ENCODE data around the gene BAD.
"Not testable (repeated sequence)": the region's sequence is repeated elsewhere in the genome, so short reads cannot be mapped to it uniquely, and the experiment has no call there.

Gene BAD

DNA sequence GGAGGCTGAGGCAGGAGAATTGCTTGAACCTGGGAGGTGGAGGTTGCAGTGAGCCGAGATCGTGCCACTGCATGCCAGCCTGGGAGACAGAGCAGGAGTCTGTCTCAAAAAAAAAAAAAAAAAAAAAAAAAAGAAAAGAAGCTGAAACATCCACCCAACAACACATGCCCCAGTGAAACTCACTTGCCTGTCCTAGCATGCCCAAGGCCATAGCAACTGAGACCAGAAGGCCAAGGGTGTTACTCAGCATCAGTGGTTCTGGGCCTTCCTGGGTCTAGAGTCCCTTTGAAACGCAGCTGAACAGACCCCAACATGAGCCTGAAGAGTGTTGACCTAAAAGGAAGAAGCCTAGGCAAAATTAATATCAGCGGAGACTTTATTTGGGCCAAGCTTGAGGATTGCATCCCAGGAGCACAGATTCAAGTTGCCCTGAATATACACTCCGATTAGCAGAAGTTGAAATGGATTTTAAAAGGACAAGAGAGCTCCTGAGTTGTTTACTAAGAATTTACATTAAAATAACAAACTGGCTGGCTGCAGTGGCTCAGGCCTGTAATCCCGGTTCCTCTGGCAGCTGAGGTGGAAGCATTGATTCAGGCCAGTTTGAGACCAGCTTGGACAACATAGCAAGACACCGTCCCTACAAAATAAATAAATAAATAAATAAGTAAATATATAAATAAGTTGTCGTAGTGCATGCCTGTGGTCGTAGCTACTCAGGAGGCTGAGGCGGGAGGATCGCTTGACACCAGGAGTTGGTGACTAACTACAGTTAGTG is 40.4 kb upstream of the BAD start:
- TF ChIP-seq LEF1 (IDR thresholded peaks at IDR 0.05; ENCODE audit: borderline replicate concordance) (no peak), ARNT (IDR thresholded peaks at IDR 0.05) (no peak), FOXA1 (IDR thresholded peaks at IDR 0.05) (no peak), HDGF (IDR thresholded peaks at IDR 0.05; ENCODE audit: borderline replicate concordance) (no peak), BHLHE40 (IDR thresholded peaks at IDR 0.05; ENCODE audit: borderline replicate concordance) (no peak), FOXK2 (IDR thresholded peaks at IDR 0.05) (no peak), ZNF384 (IDR thresholded peaks at IDR 0.05) (no peak), SUZ12 (IDR thresholded peaks at IDR 0.05) (no peak), FOXM1 (IDR thresholded peaks at IDR 0.05; ENCODE audit: borderline replicate concordance) (no peak), ELF4 (IDR thresholded peaks at IDR 0.05) (no peak), CTBP1 (IDR thresholded peaks at IDR 0.05; ENCODE audit: borderline replicate concordance) (no peak), PKNOX1 (IDR thresholded peaks at IDR 0.05) (no peak), TARDBP (IDR thresholded peaks at IDR 0.05) (no peak), NFRKB (IDR thresholded peaks at IDR 0.05) (no peak)
- DNase-seq (ENCODE audit: extremely low spot score), result no peak
- CTCF ChIA-PET, result interaction anchor here (0.6 to 0.9 kb wide), 2 partner anchors 20 to 143 kb away, joined by 3 read pairs; no protein-coding TSS in a partner anchor
- POLR2A ChIA-PET, result interaction anchor here (0.7 to 1.0 kb wide), 2 partner anchors 18 to 53 kb away, joined by 3 read pairs; no protein-coding TSS in a partner anchor

- not testable (repeated sequence) for DNase-seq (ENCODE audit: extremely low spot score)
- POLR2A ChIA-PET, result interaction anchor here (1.8 kb wide), 1 partner anchor 8 kb away, joined by 5 read pairs; no protein-coding TSS in a partner anchor
- CTCF ChIA-PET, result interaction anchor here (0.6 to 1.7 kb wide), 2 partner anchors 8 to 31 kb away, joined by 4 to 7 read pairs; no protein-coding TSS in a partner anchor
These were observed 39.5 kb upstream of the BAD start for GRCh38 chr11:64323984-64324383.

DNA sequence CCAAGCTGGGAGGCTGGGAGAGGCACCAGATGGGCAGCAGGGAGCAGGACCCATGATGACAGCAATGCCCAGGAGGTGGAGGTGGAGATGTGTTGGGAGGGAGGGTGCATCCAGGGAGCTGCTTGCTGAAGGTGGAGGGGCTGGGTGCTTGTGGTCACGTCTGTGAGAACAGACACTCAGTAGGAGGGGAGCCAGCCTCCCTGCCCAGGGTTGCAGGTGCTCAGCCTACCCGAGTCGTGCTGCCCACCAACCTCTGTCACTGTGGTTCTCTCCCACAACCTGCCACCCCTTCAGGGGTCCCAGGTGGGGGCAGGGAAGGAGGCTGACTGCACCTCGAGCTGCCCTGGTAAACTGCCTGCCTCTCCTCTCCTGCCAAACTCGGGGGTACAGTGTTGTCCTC is 38.9 kb upstream of the BAD start:
- CTCF ChIA-PET, result interaction anchor here (1.1 to 1.7 kb wide), 2 partner anchors 8 to 32 kb away, joined by 4 to 7 read pairs; no protein-coding TSS in a partner anchor
- no peak for DNase-seq (ENCODE audit: extremely low spot score)
- POLR2A ChIA-PET, result interaction anchor here (1.8 kb wide), 1 partner anchor 8 kb away, joined by 5 read pairs; no protein-coding TSS in a partner anchor
- no peak for TF ChIP-seq FOXM1 (IDR thresholded peaks at IDR 0.05; ENCODE audit: borderline replicate concordance)
- no peak for TF ChIP-seq L3MBTL2 (conservative IDR thresholded peaks at IDR 0.05)
- TF ChIP-seq LEF1 (IDR thresholded peaks at IDR 0.05; ENCODE audit: borderline replicate concordance), result no peak
- TF ChIP-seq NFRKB (IDR thresholded peaks at IDR 0.05), result no peak
- TF ChIP-seq ZNF384 (IDR thresholded peaks at IDR 0.05), result no peak
- no peak for TF ChIP-seq SUZ12 (IDR thresholded peaks at IDR 0.05)
- TF ChIP-seq PKNOX1 (IDR thresholded peaks at IDR 0.05), result no peak
- TF ChIP-seq SP1 (IDR thresholded peaks at IDR 0.05), result no peak

GRCh38 chr11:64322925-64323260 is 38.4 kb upstream of the BAD start:
- DNase-seq (ENCODE audit: extremely low spot score), result no peak
- TF ChIP-seq LEF1 (IDR thresholded peaks at IDR 0.05; ENCODE audit: borderline replicate concordance) (no peak), NFRKB (IDR thresholded peaks at IDR 0.05) (no peak), L3MBTL2 (conservative IDR thresholded peaks at IDR 0.05) (no peak), FOXK2 (IDR thresholded peaks at IDR 0.05) (no peak), SUZ12 (IDR thresholded peaks at IDR 0.05) (no peak)
- ChIA-PET CTCF (interaction anchor here (1.1 to 1.7 kb wide), 2 partner anchors 9 to 32 kb away, joined by 4 to 7 read pairs; no protein-coding TSS in a partner anchor), POLR2A (interaction anchor here (1.8 kb wide), 1 partner anchor 9 kb away, joined by 5 read pairs; no protein-coding TSS in a partner anchor)

- ChIA-PET CTCF (no interaction called here), POLR2A (no interaction called here)
- no peak for TF ChIP-seq HDGF (IDR thresholded peaks at IDR 0.05; ENCODE audit: borderline replicate concordance)
- no peak for TF ChIP-seq ELF4 (IDR thresholded peaks at IDR 0.05)
- no peak for DNase-seq (ENCODE audit: extremely low spot score)
These were observed 37.1 kb upstream of the BAD start for GRCh38 chr11:64321533-64321932.

GRCh38 chr11:64321026-64321425 is 36.6 kb upstream of the BAD start:
- DNase-seq (ENCODE audit: extremely low spot score), result no peak
- TF ChIP-seq FOXM1 (IDR thresholded peaks at IDR 0.05; ENCODE audit: borderline replicate concordance), result no peak
- TF ChIP-seq SUZ12 (IDR thresholded peaks at IDR 0.05), result no peak
- no peak for TF ChIP-seq ARNT (IDR thresholded peaks at IDR 0.05)
- TF ChIP-seq L3MBTL2 (conservative IDR thresholded peaks at IDR 0.05), result no peak
- no peak for TF ChIP-seq BHLHE40 (IDR thresholded peaks at IDR 0.05; ENCODE audit: borderline replicate concordance)
- TF ChIP-seq ELF4 (IDR thresholded peaks at IDR 0.05), result no peak
- no peak for TF ChIP-seq HDGF (IDR thresholded peaks at IDR 0.05; ENCODE audit: borderline replicate concordance)
- no peak for TF ChIP-seq ZNF384 (IDR thresholded peaks at IDR 0.05)
- TF ChIP-seq LEF1 (IDR thresholded peaks at IDR 0.05; ENCODE audit: borderline replicate concordance), result no peak
- TF ChIP-seq PKNOX1 (IDR thresholded peaks at IDR 0.05), result no peak
- no peak for TF ChIP-seq FOXK2 (IDR thresholded peaks at IDR 0.05)
- TF ChIP-seq NFRKB (IDR thresholded peaks at IDR 0.05), result no peak
- no peak for TF ChIP-seq CTBP1 (IDR thresholded peaks at IDR 0.05; ENCODE audit: borderline replicate concordance)
- no peak for TF ChIP-seq SP1 (IDR thresholded peaks at IDR 0.05)
- ChIA-PET CTCF (no interaction called here), POLR2A (no interaction called here)

GRCh38 chr11:64320556-64320955 is 36.1 kb upstream of the BAD start:
- ChIA-PET CTCF (no interaction called here), POLR2A (no interaction called here)
- TF ChIP-seq LEF1 (IDR thresholded peaks at IDR 0.05; ENCODE audit: borderline replicate concordance) (no peak), ARNT (IDR thresholded peaks at IDR 0.05) (no peak), BHLHE40 (IDR thresholded peaks at IDR 0.05; ENCODE audit: borderline replicate concordance) (no peak), FOXM1 (IDR thresholded peaks at IDR 0.05; ENCODE audit: borderline replicate concordance) (no peak), FOXA1 (IDR thresholded peaks at IDR 0.05) (no peak)
- DNase-seq (ENCODE audit: extremely low spot score), result no peak
